Heart left ventricle (tissue), 16 donors: ENCODE results near the gene CALCOCO1. TPM values are rescaled to one million over a fixed set of nuclear protein-coding genes. Genes with fewer than 3 reads are reported as not detected.
"Not testable (repeated sequence)": the region's sequence is repeated elsewhere in the genome, so short reads cannot be mapped to it uniquely, and the experiment has no call there.

ENCODE experiments used
- ATAC-seq, 4 donors: fragments of 200-7000 bp; cut with Tn5 transposase; one replicate each; pipeline ENCODE4 v1.9.1; 2020 to 2022; ENCODE audit warnings: moderate library complexity in 4 of 4, mild to moderate bottlenecking in 3 of 4, moderate number of reproducible peaks in 1 of 4
- DNase-seq, 5 donors: peaks; one replicate each; pipeline ENCODE4 v3.0.0-alpha.2; 2020
- H3K27ac ChIP-seq, 12 donors: fragments of 200-600 bp; sonication (generic) in 4 of 12; one replicate each; pipeline versions ENCODE4 v1.5.0 to v1.8.0; 2016 to 2022; ENCODE audit warnings: mild to moderate bottlenecking in 2 of 12
- H3K27me3 ChIP-seq, 9 donors: fragments of 200-600 bp; sonication (generic) in 2 of 9; one replicate each; pipeline versions ENCODE4 v1.5.1 to v1.8.0; 2016 to 2022; ENCODE audit warnings: mild to moderate bottlenecking in 3 of 9
- H3K36me3 ChIP-seq, 9 donors: fragments of 200-600 bp; sonication (generic) in 2 of 9; one replicate each; pipeline versions ENCODE4 v1.5.0 to v1.8.0; 2018 to 2022; ENCODE audit warnings: mild to moderate bottlenecking in 2 of 9
- H3K4me1 ChIP-seq, 12 donors: fragments of 200-600 bp; sonication (generic) in 4 of 12; one replicate each; pipeline versions ENCODE4 v1.5.0 to v1.8.0; 2016 to 2022; ENCODE audit warnings: mild to moderate bottlenecking in 3 of 12
- H3K4me3 ChIP-seq, 12 donors: fragments of 200-600 bp; sonication (generic) in 4 of 12; one replicate each; pipeline versions ENCODE4 v1.5.0 to v1.8.0; 2017 to 2022; ENCODE audit warnings: mild to moderate bottlenecking in 9 of 12, moderate library complexity in 4 of 12
- H3K9me3 ChIP-seq, 12 donors: fragments of 200-600 bp; sonication (generic) in 4 of 12; one replicate each; pipeline versions ENCODE4 v1.5.0 to v1.8.0; 2016 to 2022; ENCODE audit warnings: mild to moderate bottlenecking in 1 of 12
- CTCF ChIP-seq, 12 donors: fragments of 200-600 bp; sonication (generic) in 4 of 12; IDR thresholded peaks; one replicate each; pipeline versions ENCODE4 v1.5.0 to v1.8.0; 2018 to 2022; ENCODE audit warnings: antibody characterized with exemption in 12 of 12, mild to moderate bottlenecking in 5 of 12
- POLR2A ChIP-seq, 2 donors: fragments of 450-650 bp; IDR thresholded peaks; one replicate each; pipeline ENCODE4 v1.6.1; 2017; ENCODE audit warnings: antibody characterized with exemption in 2 of 2, mild to moderate bottlenecking in 2 of 2, moderate library complexity in 2 of 2
- WGBS, 4 donors: extraction: QIAGEN DNeasy Blood & Tissue Kit in 2 of 4; methylation state at CpG; one replicate each; pipeline versions ENCODE4 v1.1.5 to v1.1.7; 2013 to 2018; 5-methylcytosine and 5-hydroxymethylcytosine counted together
- intact Hi-C, 10 donors: fragments of 100-400 bp; cut with DNase I; formaldehyde crosslinking; loops; one replicate each; pipeline versions ENCODE4 v1.11.1 to v1.14.2; 2022
- polyA plus RNA-seq, 2 donors: library from polyadenylated mRNA; stranded (reverse); fragments of 200-250 nt; gene quantifications; one replicate each; pipeline ENCODE4 v1.2.3, GENCODE V29; 2013
- total RNA-seq, 9 donors: library from RNA; depleted of rRNA in 2 of 9; stranded (reverse); fragments of >200 nt in 2 of 9; fragmentation: NEBNext Ultra II Directional in 3 of 9; extraction: Animal tissue kit (Norgen Biotek cat#: 25700) in 3 of 9; gene quantifications; one replicate each; pipeline versions ENCODE4 v1.1.0 to v1.2.4, GENCODE V29; 2016 to 2023
- donor health status: ischemic (EF 13 %, LVEDD 7.1; RV severe dilation, severe dysfunction).
- donor health status: healthy with polysubstance abuse.
- donor health status: DM: no; HTN: yes; CAD: no.
- donor health status: DM: no; HTN: no; CAD: no.
- donor health status: ischemic (EF 25% LVEDD 6.9; RV normal size, moderate dysfunction).
- donor health status: ischemic (EF 25% LVEDD 5.7; RV mildly dilated, moderate dysfunction).
- donor health status: healthy.
- donor health status: DM: yes; HTN: yes; CAD: no.
- donor health status: ischemic (EF 35%, LVEDD 5.7; RV mildly dilated, moderate dysfunction).
- donor health status: nonischemic (EF 11% LVEDD 7.7; RV severe dilation, severe dysfunction).
- donor health status: DM: yes; HTN: yes; CAD: no.
- donor health status: PGD.
- donor health status: ischemic (EF 29% LVEDD 5.4; RV normal size, mild dysfunction).
- donor health status: nonischemic (EF 23%, LVEDD 6.1; RV moderate dilation, normal function).

The CALCOCO1 gene
- total and polyA plus RNA-seq, 11 donors, result 86.7 to 352 (median 197) TPM

GRCh38 chr12:53725824-53726223 lies 1.4 kb downstream of the CALCOCO1 start:
- TF ChIP-seq POLR2A (IDR thresholded peaks at IDR 0.05) (no peak), CTCF (IDR thresholded peaks at IDR 0.05) (no peak)
- H3K4me3 ChIP-seq, result peak overlapping the region in 9 of 12 donors; percentile 65 to 97 (median 79)
- ATAC-seq (no peak), DNase-seq (no peak)
- H3K27ac ChIP-seq, result peak overlapping the region in 1 of 12 donors; percentile 17
- 33 to 48% (median 39%) methylated on average over 4 of the region's 4 CpGs for WGBS, 4 donors
- H3K36me3 ChIP-seq, result peaks cover 0 to 46% (median 43%) of the 10 kb centered on the region in 9 donors
- H3K27me3 ChIP-seq, result no peaks in the 10 kb centered on the region
- H3K9me3 ChIP-seq, result no peaks in the 10 kb centered on the region
- intact Hi-C loops, result no loop called here
- peaks cover 0 to 24% (median 19%) of the 10 kb centered on the region in 12 donors for H3K4me1 ChIP-seq

GRCh38 chr12:53722450-53723041 lies 4.7 kb downstream of the CALCOCO1 start:
- Histone ChIP-seq H3K27ac (no peak overlapping the region), H3K27me3 (no peaks in the 10 kb centered on the region), H3K36me3 (peaks cover 0 to 76% (median 74%) of the 10 kb centered on the region in 9 donors), H3K4me1 (peaks cover 0 to 22% (median 17%) of the 10 kb centered on the region in 12 donors), H3K4me3 (no peak overlapping the region), H3K9me3 (no peaks in the 10 kb centered on the region)
- 88 to 95% (median 93%) methylated on average over 3 of the region's 3 CpGs for WGBS, 4 donors
- intact Hi-C loops, result no loop called here
- TF ChIP-seq POLR2A (IDR thresholded peaks at IDR 0.05) (no peak), CTCF (IDR thresholded peaks at IDR 0.05) (no peak)
- DNase-seq, result no peak
- no peak for ATAC-seq

DNA sequence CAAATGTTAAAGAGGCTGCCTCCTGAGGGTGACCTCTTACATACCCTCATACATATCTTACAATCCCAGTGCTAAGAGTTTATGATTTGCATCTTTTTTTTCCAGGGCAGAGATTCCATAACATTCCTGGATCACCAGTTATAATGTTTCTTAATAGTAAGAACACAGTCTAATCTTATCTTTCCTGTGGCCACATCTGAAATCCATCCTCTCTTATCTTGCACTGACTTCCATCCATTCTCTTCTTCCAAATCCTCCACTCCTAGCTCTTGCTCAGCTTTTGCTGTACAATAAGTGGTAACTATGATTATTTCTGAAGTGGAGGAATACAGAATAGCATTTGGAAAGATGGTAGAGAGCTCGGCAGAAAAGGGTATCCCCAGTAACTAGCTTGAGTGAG lies 6.3 kb downstream of the CALCOCO1 start:
- intact Hi-C loops, result no loop called here
- Histone ChIP-seq H3K4me3 (no peak overlapping the region), H3K36me3 (peaks cover 0 to 92% (median 90%) of the 10 kb centered on the region in 9 donors), H3K4me1 (peaks cover 0 to 20% (median 9%) of the 10 kb centered on the region in 12 donors), H3K9me3 (no peaks in the 10 kb centered on the region), H3K27me3 (no peaks in the 10 kb centered on the region), H3K27ac (no peak overlapping the region)
- 68 to 74% (median 72%) methylated on average over 1 of the region's 1 CpG for WGBS, 4 donors
- TF ChIP-seq CTCF (IDR thresholded peaks at IDR 0.05) (no peak), POLR2A (IDR thresholded peaks at IDR 0.05) (no peak)
- ATAC-seq, result no peak
- no peak for DNase-seq

DNA sequence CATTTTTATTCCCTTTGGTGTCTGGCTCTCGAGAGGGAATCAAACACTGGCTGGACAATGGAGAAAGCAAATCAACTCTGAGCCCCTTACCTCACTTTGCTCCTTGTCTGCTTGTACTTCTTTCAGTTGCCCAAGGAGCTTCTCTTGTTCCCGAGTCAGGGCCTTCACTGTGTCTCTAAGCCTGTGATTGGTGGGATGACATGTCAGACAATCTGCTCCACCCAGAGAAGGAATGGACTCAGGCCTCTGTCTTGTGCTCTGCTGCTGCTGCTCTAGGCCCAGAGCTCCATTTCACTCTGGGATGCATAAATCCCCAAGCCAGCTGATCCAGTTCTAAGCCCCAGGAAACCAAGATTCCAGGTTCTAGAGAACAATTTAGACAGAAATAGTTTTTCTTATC lies 7.6 kb downstream of the CALCOCO1 start:
- Histone ChIP-seq H3K4me1 (peaks cover 0 to 12% (median 0%) of the 10 kb centered on the region in 12 donors), H3K27ac (no peak overlapping the region), H3K4me3 (no peak overlapping the region), H3K9me3 (no peaks in the 10 kb centered on the region), H3K27me3 (no peaks in the 10 kb centered on the region), H3K36me3 (peaks cover 0 to 100% (median 97%) of the 10 kb centered on the region in 9 donors)
- TF ChIP-seq POLR2A (IDR thresholded peaks at IDR 0.05) (no peak), CTCF (IDR thresholded peaks at IDR 0.05) (no peak)
- 69 to 77% (median 73%) methylated on average over 2 of the region's 2 CpGs for WGBS, 4 donors
- DNase-seq, result no peak
- intact Hi-C loops, result no loop called here
- no peak for ATAC-seq

DNA sequence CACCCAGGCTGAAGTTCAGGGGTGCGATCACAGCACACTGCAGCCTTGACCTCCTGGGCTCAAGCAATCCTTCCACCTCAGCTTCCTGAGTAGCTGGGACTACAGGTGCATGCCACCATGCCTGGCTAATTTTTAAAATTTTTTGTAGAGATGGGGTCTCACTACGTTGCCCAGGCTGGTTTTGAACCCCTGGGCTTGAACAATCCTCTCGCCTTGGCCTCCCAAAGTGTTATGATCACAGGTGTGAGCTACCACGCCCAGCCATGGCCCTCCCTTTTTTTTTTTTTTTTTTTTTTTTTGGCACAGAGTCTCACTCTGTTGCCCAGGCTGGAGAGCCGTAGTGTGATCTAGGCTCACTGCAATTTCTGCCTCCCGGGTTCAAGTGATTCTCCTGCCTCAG lies 8.7 kb downstream of the CALCOCO1 start:
- H3K4me3 ChIP-seq, H3K27ac ChIP-seq, H3K27me3 ChIP-seq, DNase-seq, ATAC-seq, intact Hi-C loops, H3K9me3 ChIP-seq: not testable (repeated sequence)
- peaks cover 0 to 12% (median 0%) of the 10 kb centered on the region in 12 donors for H3K4me1 ChIP-seq
- peaks cover 0 to 100% (median 97%) of the 10 kb centered on the region in 9 donors for H3K36me3 ChIP-seq
- WGBS, 4 donors, result 88 to 96% (median 89%) methylated on average over 6 of the region's 6 CpGs
